ENCODE data around the gene HDAC8. TPM values are rescaled to one million over a fixed set of nuclear protein-coding genes. Genes with fewer than 3 reads are reported as not detected.

Gene HDAC8
- total RNA-seq: 10 to 100 TPM; 12.0 to 13.0 TPM

DNA sequence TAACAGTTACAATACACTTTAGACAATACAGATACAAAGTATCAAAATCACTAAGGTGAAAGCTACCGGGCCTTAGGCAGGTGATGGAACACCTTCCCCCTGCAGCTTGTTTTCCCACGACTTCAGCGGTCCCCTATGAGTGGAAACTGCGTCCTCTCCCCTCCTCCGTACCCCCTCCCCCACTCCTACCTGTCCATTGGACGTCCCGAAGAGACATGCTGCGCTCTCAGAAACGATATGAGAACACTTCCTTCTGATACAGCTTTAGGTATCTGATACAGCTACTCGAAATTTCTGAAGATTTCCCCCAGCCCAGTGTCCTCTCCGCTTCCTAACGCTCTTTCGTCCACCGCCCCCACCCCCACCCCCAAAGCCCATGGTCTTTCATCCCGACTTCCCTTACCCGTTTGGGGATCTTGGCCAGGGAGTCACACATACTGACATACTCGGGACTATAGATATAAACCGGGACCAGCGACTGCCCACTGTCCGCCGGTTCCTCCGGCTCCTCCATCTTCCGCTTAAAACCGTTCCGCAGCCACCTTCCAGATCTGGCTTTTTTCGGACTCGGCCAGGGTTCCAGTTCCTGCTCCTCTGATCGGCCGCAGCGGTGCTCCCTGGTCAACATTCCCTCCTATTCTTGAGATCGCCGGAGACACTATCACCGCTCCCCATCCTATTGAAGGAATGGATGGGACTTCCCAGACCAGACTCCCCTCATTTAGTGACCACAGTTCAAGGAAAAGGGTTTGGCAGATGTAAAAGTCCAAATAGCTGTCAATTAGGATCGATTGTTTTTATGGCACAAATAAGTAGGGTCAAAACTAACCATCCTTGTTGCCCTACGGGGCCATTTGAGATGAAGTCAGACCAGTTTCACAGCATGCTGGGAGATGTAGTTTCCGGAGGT, at the start of gene HDAC8:
Gene HDAC8 (minus strand): TSS at position 596 of the 910 bp plus-strand sequence. CDS start 82 bp downstream, at position 514.
- H3K36me3 ChIP-seq: no peaks in the 10 kb centered on the region
- peak within 1 kb of the TSS; percentile 50 to 56 for H3K4me3 ChIP-seq
- no peaks in the 10 kb centered on the region for H3K9me3 ChIP-seq
- no peaks in the 10 kb centered on the region for H3K4me1 ChIP-seq
- peak; percentile 69 for DNase-seq (ENCODE audit: low spot score)
- H3K27me3 ChIP-seq: no peaks in the 10 kb centered on the region
- peak within 1 kb of the TSS; percentile 64 to 68 for H3K27ac ChIP-seq
- TF ChIP-seq, protein P1, sequence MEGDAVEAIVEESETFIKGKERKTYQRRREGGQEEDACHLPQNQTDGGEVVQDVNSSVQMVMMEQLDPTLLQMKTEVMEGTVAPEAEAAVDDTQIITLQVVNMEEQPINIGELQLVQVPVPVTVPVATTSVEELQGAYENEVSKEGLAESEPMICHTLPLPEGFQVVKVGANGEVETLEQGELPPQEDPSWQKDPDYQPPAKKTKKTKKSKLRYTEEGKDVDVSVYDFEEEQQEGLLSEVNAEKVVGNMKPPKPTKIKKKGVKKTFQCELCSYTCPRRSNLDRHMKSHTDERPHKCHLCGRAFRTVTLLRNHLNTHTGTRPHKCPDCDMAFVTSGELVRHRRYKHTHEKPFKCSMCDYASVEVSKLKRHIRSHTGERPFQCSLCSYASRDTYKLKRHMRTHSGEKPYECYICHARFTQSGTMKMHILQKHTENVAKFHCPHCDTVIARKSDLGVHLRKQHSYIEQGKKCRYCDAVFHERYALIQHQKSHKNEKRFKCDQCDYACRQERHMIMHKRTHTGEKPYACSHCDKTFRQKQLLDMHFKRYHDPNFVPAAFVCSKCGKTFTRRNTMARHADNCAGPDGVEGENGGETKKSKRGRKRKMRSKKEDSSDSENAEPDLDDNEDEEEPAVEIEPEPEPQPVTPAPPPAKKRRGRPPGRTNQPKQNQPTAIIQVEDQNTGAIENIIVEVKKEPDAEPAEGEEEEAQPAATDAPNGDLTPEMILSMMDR (IDR thresholded peaks at IDR 0.05): no peak

DNA sequence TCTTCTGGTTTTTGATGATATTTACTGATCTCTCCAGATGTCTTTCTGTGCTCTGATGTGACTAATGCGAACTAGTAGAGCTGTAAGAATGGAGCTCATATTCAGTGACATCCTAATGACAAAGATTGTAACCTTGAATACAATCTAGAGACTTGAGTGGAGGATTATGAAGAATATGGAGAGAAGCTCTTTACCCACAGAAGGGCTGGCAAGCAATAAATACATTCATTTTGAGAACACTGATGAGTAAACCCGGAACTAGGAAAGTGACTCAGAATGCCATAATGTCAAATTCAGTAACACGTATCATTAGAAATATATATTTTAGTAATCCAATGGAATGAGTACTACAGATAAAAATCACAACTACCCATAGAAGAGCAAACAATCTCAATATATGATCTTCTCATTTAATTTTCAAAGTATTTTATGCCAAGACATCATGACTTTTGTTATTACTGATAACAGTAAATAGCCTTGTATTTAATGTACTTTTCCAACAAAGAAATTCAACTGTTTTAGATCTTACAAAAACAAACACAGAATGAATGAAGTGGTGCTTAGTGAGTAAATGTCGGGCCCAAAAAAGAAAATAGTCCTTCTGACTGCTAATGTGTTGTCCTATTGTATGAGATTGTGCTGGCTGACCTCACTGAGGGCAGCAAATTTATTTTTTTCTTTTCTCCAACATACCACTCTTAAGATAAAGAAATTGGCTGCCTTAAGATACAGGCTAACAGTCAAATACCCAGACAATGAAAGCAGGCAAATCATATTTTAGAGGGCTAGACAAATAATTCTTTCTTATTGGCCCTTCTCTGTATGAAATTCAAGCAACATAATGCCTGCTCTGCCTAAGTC, 49.2 kb upstream of the HDAC8 start:
- H3K4me1 ChIP-seq: no peaks in the 10 kb centered on the region
- no peaks in the 10 kb centered on the region for H3K27me3 ChIP-seq
- no peak overlapping the region for H3K27ac ChIP-seq
- no peak for DNase-seq (ENCODE audit: low spot score)
- H3K4me3 ChIP-seq: no peak overlapping the region
- TF ChIP-seq, protein P1 (IDR thresholded peaks at IDR 0.05): no peak
- H3K36me3 ChIP-seq: no peaks in the 10 kb centered on the region
- no peaks in the 10 kb centered on the region for H3K9me3 ChIP-seq

DNA sequence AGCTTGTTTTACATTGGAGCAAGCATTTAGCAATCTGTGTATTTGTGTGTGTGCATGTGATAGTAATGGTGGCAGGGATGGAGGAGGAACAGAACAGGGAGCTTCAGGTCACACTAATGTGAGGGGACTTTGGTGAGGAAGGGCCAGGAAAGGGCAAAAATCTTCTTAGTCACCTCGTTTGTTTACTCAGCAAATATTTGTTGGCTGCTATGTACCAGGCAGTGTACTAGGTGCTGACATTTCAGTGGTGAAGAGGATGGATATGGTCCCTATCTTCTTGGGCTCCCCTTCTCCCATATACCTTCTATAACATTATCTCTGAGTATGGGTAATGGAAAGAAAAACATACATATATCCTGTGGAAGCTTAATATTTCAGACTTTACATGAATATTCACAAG, 48.5 kb upstream of the HDAC8 start:
- Histone ChIP-seq H3K27ac (peak overlapping the region in 1 of 2 donors; percentile 14), H3K4me3 (no peak overlapping the region), H3K27me3 (no peaks in the 10 kb centered on the region), H3K36me3 (no peaks in the 10 kb centered on the region), H3K9me3 (no peaks in the 10 kb centered on the region), H3K4me1 (no peaks in the 10 kb centered on the region)
- TF ChIP-seq, protein P1 (IDR thresholded peaks at IDR 0.05): no peak
- DNase-seq (ENCODE audit: low spot score): no peak

DNA sequence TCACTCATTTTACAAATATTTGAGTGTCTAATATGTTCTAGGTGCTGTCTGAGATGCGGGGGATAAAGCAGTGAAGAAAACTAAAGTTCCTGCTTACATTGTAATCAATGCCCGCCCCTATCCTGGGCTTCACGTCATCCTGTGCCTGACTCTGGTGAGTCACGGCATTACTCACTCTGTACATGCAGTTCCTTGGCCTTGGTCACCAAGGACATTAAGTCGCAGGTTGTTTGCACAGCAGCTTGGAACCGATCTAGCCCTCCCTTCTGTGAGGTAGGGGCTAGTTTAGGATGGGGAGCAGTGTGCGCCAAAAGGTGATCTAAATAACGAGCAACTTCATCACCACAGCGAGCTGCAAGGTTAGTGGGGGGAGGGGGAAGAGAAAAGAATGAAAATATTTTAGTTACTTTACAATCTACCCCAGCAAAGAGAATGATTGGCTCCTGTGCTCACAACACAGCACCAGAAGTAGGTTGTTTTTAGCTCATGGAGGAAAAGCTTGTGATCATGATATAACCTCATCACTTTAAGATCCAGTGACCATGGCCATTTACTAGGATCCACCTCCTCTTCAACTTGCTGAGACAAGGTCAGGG, 48.0 kb upstream of the HDAC8 start:
- peak; percentile 60 for DNase-seq (ENCODE audit: low spot score)
- TF ChIP-seq, protein P1 (IDR thresholded peaks at IDR 0.05): no peak
- Histone ChIP-seq H3K27me3 (no peaks in the 10 kb centered on the region), H3K27ac (peak overlapping the region in 1 of 2 donors; percentile 17), H3K4me3 (no peak overlapping the region), H3K36me3 (no peaks in the 10 kb centered on the region), H3K4me1 (no peaks in the 10 kb centered on the region), H3K9me3 (no peaks in the 10 kb centered on the region)

DNA sequence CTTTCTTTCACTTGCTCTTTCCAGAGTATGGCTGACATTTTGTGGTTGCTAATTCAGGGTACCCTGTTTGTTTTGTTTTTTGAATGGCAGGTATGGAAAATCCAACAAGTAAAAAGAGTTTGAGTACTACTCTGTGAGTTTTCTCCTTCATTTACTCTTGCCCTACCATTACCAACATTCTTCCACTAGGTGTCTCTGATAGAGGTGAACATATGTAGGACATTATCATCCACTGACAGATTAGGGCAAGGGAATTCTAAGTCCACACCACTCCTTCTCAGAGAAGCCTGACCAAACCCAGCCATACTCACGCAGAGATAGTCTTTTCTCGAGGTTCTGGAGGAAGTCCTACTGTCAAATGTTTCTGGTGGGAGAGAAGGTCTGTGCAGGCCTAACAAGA, 36.7 kb upstream of the HDAC8 start:
- no peak for DNase-seq (ENCODE audit: low spot score)

More for the DNA sequence above, 36.7 kb upstream of the HDAC8 start:
- Histone ChIP-seq H3K27ac (no peak overlapping the region), H3K27me3 (no peaks in the 10 kb centered on the region), H3K4me3 (no peak overlapping the region), H3K36me3 (no peaks in the 10 kb centered on the region), H3K4me1 (no peaks in the 10 kb centered on the region), H3K9me3 (no peaks in the 10 kb centered on the region)
- TF ChIP-seq, protein P1 (IDR thresholded peaks at IDR 0.05): peak in 1 of 2 donors; percentile 22

Measured in right atrium auricular region (tissue), 2 donors.